ENCODE results near the gene AK9.

The AK9 gene

GRCh38 chr6:109491207-109491938, 199.6 kb downstream of the AK9 start:
- TF ChIP-seq, protein P1, sequence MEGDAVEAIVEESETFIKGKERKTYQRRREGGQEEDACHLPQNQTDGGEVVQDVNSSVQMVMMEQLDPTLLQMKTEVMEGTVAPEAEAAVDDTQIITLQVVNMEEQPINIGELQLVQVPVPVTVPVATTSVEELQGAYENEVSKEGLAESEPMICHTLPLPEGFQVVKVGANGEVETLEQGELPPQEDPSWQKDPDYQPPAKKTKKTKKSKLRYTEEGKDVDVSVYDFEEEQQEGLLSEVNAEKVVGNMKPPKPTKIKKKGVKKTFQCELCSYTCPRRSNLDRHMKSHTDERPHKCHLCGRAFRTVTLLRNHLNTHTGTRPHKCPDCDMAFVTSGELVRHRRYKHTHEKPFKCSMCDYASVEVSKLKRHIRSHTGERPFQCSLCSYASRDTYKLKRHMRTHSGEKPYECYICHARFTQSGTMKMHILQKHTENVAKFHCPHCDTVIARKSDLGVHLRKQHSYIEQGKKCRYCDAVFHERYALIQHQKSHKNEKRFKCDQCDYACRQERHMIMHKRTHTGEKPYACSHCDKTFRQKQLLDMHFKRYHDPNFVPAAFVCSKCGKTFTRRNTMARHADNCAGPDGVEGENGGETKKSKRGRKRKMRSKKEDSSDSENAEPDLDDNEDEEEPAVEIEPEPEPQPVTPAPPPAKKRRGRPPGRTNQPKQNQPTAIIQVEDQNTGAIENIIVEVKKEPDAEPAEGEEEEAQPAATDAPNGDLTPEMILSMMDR (IDR thresholded peaks at IDR 0.05; ENCODE audit: low read depth, low read length, missing control alignments): no peak
- DNase-seq (ENCODE audit: low read depth): no peak
- in situ Hi-C loops (cut with HindIII; ENCODE audit: low sequenced_read_pairs): no loop called here
- H3K4me3 ChIP-seq (ENCODE audit: low read depth, low read length): no peak overlapping the region

- no peak for DNase-seq (ENCODE audit: low read depth)
- in situ Hi-C loops (cut with HindIII; ENCODE audit: low sequenced_read_pairs): no loop called here
- H3K4me3 ChIP-seq (ENCODE audit: low read depth, low read length): no peak overlapping the region
- TF ChIP-seq, protein P1 (IDR thresholded peaks at IDR 0.05; ENCODE audit: low read depth, low read length, missing control alignments): no peak
Measured at GRCh38 chr6:109490713-109491112, 200.3 kb downstream of the AK9 start.

DNA sequence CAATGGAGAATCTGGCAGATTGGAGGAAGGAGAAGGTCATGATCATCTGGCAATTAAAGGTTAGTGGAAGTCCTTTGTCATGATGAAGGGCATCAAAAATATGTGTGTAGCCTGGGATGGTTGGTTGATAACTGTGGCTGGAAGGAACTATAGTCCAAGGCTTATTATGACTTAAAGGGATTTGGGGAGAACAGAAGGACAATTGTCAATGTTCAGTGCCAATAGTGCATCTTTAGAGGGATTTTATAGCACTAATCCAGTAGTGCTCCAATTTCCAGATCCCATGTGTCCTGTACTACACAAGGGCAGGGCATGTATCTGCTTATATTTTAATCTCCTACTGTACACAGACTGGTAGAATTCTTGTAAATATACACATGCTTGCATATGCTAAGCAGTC, 203.0 kb downstream of the AK9 start:
- no peak overlapping the region for H3K4me3 ChIP-seq (ENCODE audit: low read depth, low read length)
- DNase-seq (ENCODE audit: low read depth): no peak
- TF ChIP-seq, protein P1 (IDR thresholded peaks at IDR 0.05; ENCODE audit: low read depth, low read length, missing control alignments): no peak
- in situ Hi-C loops (cut with HindIII; ENCODE audit: low sequenced_read_pairs): no loop called here

DNA sequence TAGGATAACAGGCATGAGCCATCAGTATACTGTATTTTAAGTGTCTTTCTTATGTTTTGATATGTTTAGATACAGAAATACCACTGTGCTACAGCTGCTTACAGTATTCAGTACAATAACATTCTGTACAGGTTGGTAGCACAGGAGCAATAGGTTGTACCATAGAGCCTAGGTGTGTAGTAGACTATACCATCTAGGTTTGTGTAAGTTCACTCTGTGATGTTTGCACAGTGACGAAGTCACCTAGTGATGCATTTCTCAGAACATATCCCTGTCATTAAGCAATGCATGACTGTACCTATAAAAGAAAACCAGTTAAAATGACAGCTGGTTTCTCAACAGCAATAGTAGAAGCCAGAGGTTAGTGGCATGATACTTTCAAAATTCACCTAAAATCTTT, 204.9 kb downstream of the AK9 start:
- TF ChIP-seq, protein P1 (IDR thresholded peaks at IDR 0.05; ENCODE audit: low read depth, low read length, missing control alignments): no peak
- H3K4me3 ChIP-seq (ENCODE audit: low read depth, low read length): no peak overlapping the region
- no peak for DNase-seq (ENCODE audit: low read depth)
- in situ Hi-C loops (cut with HindIII; ENCODE audit: low sequenced_read_pairs): no loop called here

GRCh38 chr6:109485266-109485935, 205.6 kb downstream of the AK9 start:
- no peak overlapping the region for H3K4me3 ChIP-seq (ENCODE audit: low read depth, low read length)
- in situ Hi-C loops (cut with HindIII; ENCODE audit: low sequenced_read_pairs): no loop called here
- no peak for DNase-seq (ENCODE audit: low read depth)

DNA sequence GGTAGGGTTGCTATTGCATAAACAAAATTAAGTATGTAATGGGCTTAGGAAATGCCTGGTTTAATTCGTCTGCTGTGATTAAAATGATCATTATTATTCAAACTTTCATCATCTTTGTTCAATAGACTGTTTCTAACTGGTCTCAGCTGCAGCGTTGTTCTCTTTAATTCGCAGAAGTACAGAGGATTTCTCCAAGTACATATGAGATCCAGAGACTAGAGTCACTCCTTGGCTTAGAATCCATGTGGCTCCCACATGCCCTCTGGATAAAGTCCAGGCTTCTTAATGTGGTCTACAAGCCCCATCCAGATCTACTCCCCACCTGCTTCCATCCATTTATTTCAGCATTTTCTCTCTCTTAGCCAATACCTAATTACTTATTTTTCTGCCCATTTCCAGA, 206.9 kb downstream of the AK9 start:
- TF ChIP-seq, protein P1 (IDR thresholded peaks at IDR 0.05; ENCODE audit: low read depth, low read length, missing control alignments): no peak
- H3K4me3 ChIP-seq (ENCODE audit: low read depth, low read length): no peak overlapping the region
- in situ Hi-C loops (cut with HindIII; ENCODE audit: low sequenced_read_pairs): no loop called here
- peak; percentile 51 for DNase-seq (ENCODE audit: low read depth)

More at GRCh38 chr6:109485266-109485935, 205.6 kb downstream of the AK9 start:
- TF ChIP-seq, protein P1 (IDR thresholded peaks at IDR 0.05; ENCODE audit: low read depth, low read length, missing control alignments): no peak

Data from astrocyte of the cerebellum (primary cell).